Stimulated activated naive CD4-positive, alpha-beta T cell treated with Interleukin-2 at 50 U/mL for 16 hours (primary cell): Measurements from ENCODE around the gene LFNG.

ENCODE experiments used
- DNase-seq: peaks from one replicate; lab custom pipeline; 2025; lab: John Stamatoyannopoulos, UW

LFNG gene

DNA sequence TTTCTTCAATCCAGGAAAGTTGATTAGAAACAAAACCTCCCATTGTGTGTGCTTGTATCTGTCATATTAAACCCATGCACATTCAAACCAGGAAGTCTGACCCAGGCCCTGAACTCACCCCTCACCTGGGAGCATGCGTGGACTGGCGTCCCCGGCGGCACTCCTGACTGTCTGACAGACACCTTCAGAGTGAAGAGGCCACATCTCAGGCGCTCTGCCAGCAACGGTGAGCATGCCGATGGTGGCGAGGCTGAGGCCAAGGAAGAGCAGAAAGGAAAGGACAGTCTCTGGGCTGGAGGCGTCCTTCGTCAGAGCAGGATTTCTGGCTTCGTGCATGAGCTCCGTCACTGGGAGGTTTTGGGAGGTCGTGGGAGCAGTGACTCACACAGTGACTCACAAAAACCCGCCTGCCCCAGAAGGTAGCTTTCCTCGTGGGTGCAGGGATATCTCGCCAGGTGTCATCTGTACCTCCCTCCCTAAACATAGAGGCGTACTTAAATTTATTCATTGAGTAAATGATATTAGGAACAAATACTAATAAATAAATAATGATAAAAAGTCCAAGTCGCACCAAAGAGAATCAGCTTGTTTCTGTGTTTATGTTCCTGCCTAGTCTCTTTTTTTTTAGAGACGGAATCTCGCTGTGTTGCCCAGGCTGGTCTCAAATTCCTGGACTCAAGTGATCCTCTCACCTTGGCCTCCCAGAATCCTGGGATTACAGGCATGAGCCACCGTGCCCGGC lies 52.7 kb downstream of the LFNG start:
- DNase-seq = no peak

DNA sequence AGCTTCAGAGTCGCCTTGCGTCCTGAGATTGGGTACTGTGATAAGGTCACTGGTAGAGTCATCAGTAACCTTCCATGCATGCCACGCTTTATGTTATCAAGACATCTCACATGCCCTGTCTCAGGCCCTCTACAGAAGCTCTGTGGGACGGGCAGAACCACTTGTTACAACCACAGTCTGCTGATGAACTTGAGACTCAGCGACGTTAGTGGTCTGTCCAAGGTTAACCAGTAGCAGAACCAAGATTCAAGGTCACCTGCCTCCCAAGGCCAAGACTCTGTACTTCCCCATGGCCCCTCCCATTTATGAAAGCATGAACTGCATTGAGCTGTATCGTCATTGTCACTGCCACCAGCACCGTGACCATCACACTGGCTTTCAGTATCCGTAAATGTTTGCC lies 54.2 kb downstream of the LFNG start:
- DNase-seq = no peak

DNA sequence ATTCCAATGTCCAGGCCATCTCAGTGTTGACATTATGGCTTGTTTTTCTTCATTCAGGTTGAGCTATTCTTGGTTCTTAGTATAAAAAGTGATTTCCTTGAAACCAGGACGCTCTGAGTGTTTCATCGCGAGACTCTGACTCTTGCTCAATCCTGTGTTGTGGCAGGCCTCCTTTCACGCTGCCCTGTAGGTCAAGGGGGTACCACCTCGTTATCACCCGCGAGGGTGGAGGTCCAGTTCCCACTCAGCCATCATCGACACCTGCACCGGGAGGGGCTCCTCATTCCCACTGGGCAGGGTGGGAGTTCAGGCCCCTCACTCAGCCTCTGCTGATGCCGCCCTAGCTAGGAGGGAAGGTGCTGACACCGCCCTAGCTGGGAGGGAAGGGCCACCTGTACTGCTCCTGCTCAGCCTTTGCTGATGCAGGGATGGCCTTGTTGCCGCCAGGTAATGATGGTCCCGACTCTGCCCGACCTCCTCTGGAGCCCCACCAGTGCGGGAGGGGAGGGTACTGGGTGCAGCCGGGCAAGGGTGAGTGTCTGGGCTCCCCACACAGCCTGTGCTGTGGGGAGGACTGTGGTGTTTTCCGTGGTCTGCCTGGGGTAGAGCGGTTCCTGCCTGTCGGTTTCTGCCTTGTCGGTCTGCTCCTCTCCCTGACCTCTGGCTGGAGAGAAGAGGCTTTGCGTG lies 55.6 kb downstream of the LFNG start:
- no peak for DNase-seq

DNA sequence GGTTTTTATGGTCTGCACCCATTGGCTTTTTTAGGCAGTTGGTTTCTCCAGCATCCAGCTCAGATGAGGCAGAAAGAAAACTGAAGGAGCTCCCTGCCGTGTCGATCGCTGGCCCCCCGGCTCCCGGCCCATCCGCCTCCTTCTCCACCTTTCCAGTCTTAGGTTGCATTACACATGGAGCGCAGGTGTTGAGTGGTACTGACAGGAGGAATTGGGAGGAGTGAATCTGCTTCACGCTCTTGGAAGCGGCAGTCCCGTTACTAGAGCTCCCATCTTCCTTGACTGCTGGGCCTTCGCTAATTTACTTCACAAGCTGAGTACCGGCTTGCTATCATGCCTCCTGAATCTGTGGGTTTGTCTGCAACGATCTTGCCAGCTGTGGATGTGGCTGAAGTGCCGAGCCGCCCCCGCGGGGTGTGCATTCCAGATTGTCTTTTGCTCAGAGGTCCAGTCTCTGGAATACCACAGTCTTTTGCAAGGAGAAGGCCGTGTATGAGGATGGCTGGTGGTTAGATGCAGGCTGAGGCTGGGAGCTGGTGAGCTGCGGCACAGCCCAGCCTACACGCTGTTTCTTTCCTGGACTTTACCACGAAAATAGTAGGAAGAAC lies 56.3 kb downstream of the LFNG start:
- DNase-seq = no peak

DNA sequence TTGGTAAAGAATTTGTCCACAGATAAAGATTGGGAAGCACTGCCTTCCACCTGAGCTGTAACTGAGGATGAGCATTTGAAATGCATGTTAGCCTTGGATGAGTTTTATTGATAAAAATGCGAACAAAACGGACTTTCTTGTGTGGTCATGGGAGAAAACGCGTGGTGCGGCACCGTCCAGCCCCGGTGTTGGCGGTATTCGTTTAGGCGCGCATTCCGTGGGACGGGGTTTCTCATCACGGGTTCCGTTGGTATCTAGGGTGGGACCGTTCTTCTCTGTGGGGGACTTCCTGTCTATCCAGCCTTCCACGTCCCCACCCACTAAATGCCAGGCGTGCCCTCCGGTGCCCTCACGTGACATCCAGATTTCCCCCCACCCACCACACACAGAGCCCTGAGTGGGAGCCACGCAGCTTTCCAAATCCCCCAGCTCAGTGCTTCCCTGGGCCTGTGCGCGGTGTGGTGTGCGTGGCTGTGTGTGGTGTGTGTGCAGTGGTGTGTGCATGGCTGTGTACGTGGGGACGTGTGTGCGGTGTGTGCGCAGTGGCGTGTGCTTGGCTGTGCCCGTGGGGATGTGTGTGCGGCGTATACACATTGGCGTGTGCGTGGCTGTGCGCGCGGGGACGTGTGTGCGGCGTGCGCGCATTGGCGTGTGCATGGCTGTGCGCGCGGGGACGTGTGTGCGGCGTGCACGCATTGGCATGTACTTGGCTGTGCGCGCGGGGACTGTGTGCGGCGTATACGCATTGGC lies 57.3 kb downstream of the LFNG start:
- no peak for DNase-seq
